NCI-H345 treated with DMSO at 0.1 percent for 48 hours (cell line): ENCODE measurements around the gene HS3ST5.

Source experiments
- DNase-seq: peaks from one replicate; lab custom pipeline; 2025; ENCODE audit not compliant: unreplicated experiment; lab: John Stamatoyannopoulos, UW

Gene HS3ST5

GRCh38 chr6:114342826-114343781 is at the start of gene HS3ST5:
HS3ST5 (minus strand) TSS chr6:114343023; CDS start chr6:114062845, 280,178 bp downstream.
- no peak for DNase-seq

GRCh38 chr6:114390176-114390575 is 47.4 kb upstream of the HS3ST5 start:
- no peak for DNase-seq

GRCh38 chr6:114389111-114389510 is 46.3 kb upstream of the HS3ST5 start:
- DNase-seq = no peak

- DNase-seq = no peak
Observed at GRCh38 chr6:114382406-114382805, 39.6 kb upstream of the HS3ST5 start.

- DNase-seq = no peak
Observed at GRCh38 chr6:114377881-114378280, 35.1 kb upstream of the HS3ST5 start.

GRCh38 chr6:114376611-114377175 is 33.9 kb upstream of the HS3ST5 start:
- no peak for DNase-seq

- DNase-seq = no peak
Observed at GRCh38 chr6:114375541-114376192, 32.8 kb upstream of the HS3ST5 start.

GRCh38 chr6:114367315-114367961 is 24.6 kb upstream of the HS3ST5 start:
- DNase-seq = no peak

GRCh38 chr6:114366899-114367298 is 24.1 kb upstream of the HS3ST5 start:
- no peak for DNase-seq

- no peak for DNase-seq
Observed at GRCh38 chr6:114364301-114364700, 21.5 kb upstream of the HS3ST5 start.

GRCh38 chr6:114362957-114363356 is 20.1 kb upstream of the HS3ST5 start:
- DNase-seq = no peak

GRCh38 chr6:114362396-114362795 is 19.6 kb upstream of the HS3ST5 start:
- DNase-seq = no peak

GRCh38 chr6:114361036-114361435 is 18.2 kb upstream of the HS3ST5 start:
- DNase-seq = no peak

GRCh38 chr6:114355300-114355699 is 12.5 kb upstream of the HS3ST5 start:
- DNase-seq = no peak

- no peak for DNase-seq
Observed at GRCh38 chr6:114354482-114354881, 11.7 kb upstream of the HS3ST5 start.

- DNase-seq = no peak
Observed at GRCh38 chr6:114346451-114346850, 3.6 kb upstream of the HS3ST5 start.

GRCh38 chr6:114344971-114345275 is 2.1 kb upstream of the HS3ST5 start:
- DNase-seq = no peak

- no peak for DNase-seq
Observed at GRCh38 chr6:114344246-114344970, 1.6 kb upstream of the HS3ST5 start.

- DNase-seq = no peak
Observed at GRCh38 chr6:114343782-114344144, 940 bp upstream of the HS3ST5 start.

GRCh38 chr6:114342086-114342825 is 567 bp downstream of the HS3ST5 start:
- DNase-seq = no peak
